Hematopoietic multipotent progenitor cell treated with erythropoietin and hydrocortisone succinate and interleukin-3 and kit ligand, for 4 days (in vitro differentiated cells): ENCODE measurements around the gene RGS3.

ENCODE experiments used
- DNase-seq: peaks from one replicate; pipeline ENCODE4 v3.0.0-alpha.2; 2015

The RGS3 gene

DNA sequence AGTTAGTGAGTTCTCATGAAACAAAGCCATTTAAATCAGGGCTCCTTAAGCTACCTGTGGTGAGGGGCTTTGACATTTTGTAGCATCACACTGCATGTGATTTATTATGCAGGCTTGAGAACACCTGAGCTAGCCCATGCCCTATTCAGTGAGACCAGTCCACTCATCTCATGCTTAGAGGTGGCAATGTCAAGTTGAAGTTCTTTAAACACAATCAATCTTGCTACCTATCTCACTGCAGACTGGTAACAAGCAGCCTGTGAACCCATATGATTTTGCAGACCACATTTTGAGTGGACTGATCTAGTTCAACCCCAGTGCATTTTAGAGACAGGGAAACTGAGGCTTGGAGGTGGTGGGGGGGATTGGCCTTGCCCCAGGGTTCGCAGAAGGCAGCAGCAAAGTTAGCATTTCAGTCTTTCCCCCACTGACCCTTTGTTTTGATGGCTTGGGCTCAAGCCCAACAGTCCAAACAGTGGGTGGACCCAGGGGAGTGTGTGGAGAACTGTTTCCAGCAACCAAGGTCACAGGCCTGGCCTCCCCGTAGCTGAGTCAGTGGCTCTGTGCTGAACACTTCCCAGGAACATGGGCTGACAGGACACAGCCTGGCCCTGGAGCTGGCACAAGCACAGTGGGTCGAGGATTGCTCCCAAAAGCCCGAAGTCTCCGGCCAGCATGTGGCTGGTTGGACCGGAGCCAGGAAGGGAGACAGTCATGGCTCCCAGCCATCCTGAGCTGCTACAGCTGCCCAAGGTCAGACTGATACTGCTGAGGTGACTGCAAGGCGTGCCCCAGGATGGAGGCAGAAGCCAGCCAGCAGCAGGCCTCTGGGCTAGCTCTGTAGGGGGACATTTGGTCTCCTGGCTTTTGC, 95.3 kb downstream of the RGS3 start:
- DNase-seq = no peak

GRCh38 chr9:113559834-113560800, 96.6 kb downstream of the RGS3 start:
- DNase-seq = no peak

- no peak for DNase-seq
Measured at GRCh38 chr9:113562653-113563381, 99.3 kb downstream of the RGS3 start.

DNA sequence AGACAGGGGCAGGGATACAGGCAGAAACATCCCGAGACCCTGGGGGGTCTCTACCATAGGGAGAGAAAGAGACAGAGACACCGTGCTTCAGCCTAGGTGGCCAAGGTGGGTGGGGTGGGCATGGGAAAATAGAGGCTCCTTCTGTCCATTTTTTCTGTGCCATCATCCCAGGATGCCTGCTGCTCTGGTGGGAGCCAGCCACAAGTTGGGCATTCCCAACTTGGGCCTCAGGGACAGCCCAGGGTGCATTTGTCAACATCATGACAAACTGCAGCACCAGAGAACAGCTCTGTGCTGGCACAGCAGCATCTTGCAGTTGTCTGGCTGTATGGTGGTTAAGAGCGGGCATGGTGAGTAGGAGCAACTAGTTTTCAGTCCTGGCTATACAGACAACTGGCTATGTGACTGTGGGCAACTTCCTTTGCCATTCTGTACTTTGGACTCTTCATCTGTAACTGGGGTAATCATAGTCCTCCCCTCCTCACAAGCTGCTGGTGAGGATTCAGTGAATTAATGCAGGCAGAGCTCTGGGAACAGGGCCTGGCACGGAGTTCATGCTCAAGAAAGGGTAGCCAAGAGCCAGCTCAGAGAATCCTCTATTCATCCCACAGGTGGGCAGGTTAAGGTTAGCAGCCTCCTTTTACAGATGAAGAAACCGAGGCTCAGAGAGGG, 100.4 kb downstream of the RGS3 start:
- no peak for DNase-seq

DNA sequence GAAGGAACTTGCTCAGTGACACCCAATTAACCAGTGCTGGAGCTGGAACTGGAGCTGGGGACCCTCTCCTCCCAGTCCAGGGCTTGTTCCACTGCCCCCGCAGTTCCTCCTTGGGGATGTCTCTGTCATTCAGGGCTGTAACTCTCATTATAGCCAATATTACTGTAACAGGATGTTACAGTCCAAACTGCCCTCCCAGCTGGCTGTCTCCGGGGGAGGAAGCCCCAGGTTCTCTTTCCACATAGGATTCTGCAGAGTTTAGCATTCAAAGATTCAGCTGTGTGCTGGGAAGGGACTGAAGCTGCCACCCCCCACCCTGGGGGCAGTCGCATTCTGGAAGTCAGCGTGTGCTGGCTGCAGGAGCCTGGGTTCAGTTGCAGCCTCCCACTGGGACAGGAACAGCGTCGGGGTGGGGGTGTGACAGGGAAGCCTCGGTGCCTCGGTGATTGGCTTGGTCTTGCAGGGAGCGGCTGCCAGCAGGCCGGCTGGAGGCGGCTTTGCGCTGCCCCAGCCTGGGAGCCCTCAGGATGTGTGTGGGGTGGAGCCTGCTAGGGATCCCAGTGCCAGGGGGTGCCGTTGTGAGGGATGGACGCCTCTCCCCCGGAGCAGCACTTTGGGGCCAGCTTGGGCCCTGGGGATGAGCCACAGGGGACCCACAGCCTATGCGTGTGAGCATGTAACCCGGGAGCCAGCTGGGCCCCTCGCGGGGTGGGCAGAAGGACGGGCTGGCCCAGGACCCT, 101.1 kb downstream of the RGS3 start:
- no peak for DNase-seq

- no peak for DNase-seq
Measured at GRCh38 chr9:113566016-113566711, 102.6 kb downstream of the RGS3 start.

DNA sequence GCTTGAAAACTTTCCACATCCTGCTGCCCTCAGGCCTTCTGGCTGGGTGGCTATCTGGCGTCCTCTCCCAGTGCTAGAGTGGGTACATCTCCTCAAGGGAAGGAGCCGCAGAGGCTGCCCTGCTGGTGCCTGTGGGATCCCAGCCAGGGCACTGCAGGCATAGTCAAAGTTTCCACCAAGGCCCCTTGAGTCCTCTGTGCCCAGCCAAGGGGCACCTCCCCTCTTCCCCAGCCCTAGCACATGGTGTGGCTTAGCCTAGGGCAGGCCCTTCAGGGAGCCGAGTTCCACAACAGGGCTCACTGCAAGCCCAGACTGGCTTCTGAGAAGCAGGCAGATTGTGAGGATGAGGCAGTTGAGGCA, 103.2 kb downstream of the RGS3 start:
- DNase-seq = no peak

DNA sequence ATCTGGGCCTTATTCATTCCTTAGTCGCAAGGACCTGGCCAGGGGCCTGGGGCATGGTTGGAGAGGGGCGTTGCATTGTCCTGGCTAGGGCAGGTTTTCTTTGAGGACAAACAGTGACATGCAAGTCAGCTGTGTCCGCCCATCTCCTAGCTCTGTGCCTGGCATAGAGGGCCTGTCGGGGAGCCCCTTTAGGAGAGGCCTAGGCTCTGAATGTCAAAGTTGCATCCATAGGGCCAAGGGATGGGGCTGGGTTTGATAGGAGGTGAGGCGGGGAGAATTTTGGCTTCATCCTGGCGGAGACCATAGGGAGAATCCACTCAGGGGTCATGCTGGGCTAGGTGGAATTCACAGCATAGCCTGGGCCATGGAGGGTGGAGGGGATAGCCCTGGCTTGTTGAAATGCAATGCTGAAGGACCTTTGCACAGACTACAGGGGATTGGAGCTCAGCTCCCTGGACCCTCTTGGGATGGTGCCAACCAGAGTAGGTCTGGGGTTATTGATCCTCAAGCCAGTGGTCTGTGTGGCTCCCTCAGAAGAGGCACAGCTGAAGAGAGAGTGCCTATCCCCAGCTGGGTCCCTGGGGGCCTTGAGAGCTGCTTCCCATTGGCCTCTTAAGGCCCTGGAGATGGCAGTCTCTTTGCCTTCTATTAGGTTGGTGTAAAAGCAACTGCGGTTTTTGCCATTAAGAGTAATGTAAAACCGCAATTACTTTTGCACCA, 104.0 kb downstream of the RGS3 start:
- DNase-seq = no peak

GRCh38 chr9:113568081-113568435, 104.5 kb downstream of the RGS3 start:
- DNase-seq = no peak

- DNase-seq = no peak
Measured at GRCh38 chr9:113568571-113569321, 105.2 kb downstream of the RGS3 start.

- DNase-seq = no peak
Measured at GRCh38 chr9:113569472-113570060, 106.0 kb downstream of the RGS3 start.

- no peak for DNase-seq
Measured at GRCh38 chr9:113570106-113570505, 106.6 kb downstream of the RGS3 start.

DNA sequence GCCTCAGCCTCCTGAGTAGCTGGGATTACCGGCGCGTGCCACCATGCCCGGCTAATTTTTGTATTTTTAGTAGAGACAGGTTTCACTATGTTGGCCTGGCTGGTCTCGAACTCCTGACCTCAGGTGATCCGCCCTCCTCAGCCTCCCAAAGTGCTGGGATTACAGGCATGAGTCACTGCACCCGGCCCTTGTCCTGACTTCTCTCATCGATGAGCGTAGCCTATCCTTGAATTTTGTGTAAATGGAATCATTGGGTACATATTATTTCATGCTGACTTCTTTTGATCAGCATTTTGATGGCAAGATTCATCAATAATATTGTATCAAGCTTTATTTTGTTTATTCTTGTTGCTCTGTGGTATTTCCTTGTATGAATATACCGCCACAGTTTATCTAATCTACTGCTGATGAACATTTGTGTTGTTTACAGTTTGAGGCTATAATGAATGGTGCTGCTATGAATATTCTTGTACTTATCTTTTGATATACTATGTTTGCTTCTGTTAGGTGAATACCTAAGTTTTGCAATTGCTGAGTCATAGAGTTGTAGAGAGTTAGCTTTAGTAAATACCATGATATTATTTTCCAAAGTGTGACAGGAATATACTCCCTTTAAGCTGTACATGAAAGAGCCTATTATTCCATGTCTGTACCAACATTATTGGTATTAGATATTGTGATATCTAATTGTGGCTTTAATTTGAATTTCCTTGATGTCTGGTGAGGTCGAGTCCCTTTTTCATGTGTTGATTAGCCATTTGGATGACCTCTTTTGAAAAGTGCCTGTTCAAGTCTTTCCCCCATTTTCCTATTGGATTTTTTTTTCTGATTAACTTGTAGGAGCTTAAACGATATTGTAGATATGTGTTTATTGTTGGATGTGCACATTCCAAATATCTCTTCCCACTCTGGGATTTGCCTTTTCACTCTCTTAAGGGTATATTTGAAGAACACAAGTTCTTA, 107.5 kb downstream of the RGS3 start:
- no peak for DNase-seq

GRCh38 chr9:113572076-113572861, 108.7 kb downstream of the RGS3 start:
- DNase-seq = peak; percentile 91

DNA sequence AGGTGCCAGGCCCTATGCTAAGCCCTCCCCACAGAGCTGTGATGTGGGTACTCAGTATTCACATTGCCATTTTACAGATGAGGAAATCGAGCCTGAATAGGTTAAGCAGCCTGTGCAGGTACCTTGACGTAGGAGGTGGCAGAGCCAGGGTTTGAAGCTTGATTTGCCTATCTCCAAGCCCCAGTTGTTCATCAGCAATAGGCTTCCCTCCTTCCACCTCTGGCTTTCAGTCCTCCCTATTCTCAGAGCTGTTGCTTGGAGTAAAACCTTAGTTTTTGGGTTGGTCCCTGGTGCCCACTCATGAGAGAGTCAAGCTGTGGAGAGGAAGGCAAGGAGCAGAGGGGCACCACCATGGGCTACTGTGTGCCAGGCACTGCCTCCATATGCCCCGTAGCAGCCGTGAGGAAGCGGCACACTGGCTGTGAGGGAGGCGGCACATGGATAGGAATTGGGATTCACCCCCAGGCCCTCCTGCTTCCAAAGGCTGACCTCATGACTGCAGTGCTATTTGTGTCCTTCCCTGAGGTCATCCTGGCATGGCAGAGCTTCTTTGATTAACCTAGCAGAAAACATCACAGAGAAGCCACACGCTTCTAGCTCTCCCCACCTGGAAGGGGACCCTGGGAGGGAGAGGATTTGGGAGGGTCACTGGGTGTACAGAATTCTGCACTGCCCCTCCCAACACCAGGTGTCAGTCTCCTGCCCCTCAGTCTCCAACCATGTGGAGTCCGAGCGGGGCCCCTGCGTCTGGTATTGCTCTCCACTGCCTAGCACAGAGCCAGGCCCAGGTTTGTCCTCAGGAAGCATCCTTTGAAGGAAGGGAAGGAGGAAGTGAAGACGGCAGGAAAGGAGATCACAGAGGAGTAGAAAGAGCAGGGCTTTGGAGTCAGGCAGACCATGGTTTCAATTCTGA, 109.8 kb downstream of the RGS3 start:
- DNase-seq = no peak

- no peak for DNase-seq
Measured at GRCh38 chr9:113573959-113574352, 110.4 kb downstream of the RGS3 start.
